Measurements from ENCODE around the gene TOR3A. TPM values are rescaled to one million over a fixed set of nuclear protein-coding genes. Genes with fewer than 3 reads are reported as not detected.

TOR3A gene
- total and polyA plus RNA-seq, 4 donors: 14.4 to 44.8 (median 32.0) TPM

DNA sequence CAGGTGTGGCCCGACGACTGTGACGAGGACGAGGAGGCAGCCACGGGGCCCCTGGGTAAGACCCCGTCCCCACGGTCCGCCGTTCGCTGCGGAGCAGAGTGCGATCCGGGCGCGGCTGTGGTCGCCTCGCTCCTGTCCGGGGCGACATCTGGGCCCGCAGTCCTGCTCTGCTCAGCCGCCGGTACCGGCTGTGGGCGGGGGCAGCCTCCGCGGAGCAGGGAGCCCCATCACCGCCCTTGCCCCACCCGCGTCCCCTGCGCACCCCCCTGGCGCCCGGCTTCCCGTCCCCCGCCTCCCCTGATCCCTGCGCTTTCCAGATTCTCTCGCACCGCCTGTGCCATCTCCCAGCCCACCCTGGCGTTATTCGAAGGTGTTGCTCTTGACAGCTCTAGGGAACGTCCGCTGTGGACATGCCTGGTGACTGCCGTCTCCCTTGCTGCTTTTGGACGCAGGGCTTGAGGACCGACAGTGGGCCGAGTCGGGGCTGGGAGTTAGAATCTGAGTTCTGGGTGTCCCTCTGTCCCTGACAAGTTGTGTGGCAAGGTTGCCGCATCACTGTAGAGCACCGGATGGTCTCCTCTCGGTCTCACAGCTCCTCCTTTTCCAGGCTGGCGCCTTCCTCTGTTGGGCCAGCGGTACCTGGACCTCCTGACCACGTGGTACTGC lies 596 bp downstream of the TOR3A start:
- peaks cover 0 to 15% (median 4%) of the 10 kb centered on the region in 5 donors for H3K4me1 ChIP-seq (ENCODE audit: control insufficient read depth in 5 of 5, insufficient read depth in 5 of 5, low read length in 5 of 5)
- peak overlapping the region; percentile 62 to 84 for H3K9ac ChIP-seq (ENCODE audit: insufficient read depth in 1 of 2, low read length in 2 of 2)
- peak; percentile 15 for ATAC-seq (ENCODE audit: insufficient read depth, low FRiP score)
- H3K4me3 ChIP-seq: peak overlapping the region; percentile 90
- TF ChIP-seq, protein P1, sequence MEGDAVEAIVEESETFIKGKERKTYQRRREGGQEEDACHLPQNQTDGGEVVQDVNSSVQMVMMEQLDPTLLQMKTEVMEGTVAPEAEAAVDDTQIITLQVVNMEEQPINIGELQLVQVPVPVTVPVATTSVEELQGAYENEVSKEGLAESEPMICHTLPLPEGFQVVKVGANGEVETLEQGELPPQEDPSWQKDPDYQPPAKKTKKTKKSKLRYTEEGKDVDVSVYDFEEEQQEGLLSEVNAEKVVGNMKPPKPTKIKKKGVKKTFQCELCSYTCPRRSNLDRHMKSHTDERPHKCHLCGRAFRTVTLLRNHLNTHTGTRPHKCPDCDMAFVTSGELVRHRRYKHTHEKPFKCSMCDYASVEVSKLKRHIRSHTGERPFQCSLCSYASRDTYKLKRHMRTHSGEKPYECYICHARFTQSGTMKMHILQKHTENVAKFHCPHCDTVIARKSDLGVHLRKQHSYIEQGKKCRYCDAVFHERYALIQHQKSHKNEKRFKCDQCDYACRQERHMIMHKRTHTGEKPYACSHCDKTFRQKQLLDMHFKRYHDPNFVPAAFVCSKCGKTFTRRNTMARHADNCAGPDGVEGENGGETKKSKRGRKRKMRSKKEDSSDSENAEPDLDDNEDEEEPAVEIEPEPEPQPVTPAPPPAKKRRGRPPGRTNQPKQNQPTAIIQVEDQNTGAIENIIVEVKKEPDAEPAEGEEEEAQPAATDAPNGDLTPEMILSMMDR (IDR thresholded peaks at IDR 0.05; ENCODE audit: control extremely low read depth, extremely low read depth): no peak
- H3K27me3 ChIP-seq (ENCODE audit: control insufficient read depth in 3 of 3, insufficient read depth in 3 of 3, low read length in 2 of 3): no peaks in the 10 kb centered on the region
- peak overlapping the region; percentile 82 to 97 for H3K27ac ChIP-seq (ENCODE audit: low read depth in 1 of 2, low read length in 1 of 2)
- H3K36me3 ChIP-seq (ENCODE audit: control insufficient read depth in 4 of 4, insufficient read depth in 4 of 4, low read length in 4 of 4): peaks cover 0 to 11% (median 3%) of the 10 kb centered on the region in 4 donors
- 0% methylated on average over 48 to 52 of the region's 52 CpGs for WGBS, 2 donors
- DNase-seq: peak; percentile 40 to 68 (median 65)
- no peaks in the 10 kb centered on the region for H3K9me3 ChIP-seq (ENCODE audit: control insufficient read depth in 4 of 4, insufficient read depth in 3 of 4, low read length in 3 of 4)

DNA sequence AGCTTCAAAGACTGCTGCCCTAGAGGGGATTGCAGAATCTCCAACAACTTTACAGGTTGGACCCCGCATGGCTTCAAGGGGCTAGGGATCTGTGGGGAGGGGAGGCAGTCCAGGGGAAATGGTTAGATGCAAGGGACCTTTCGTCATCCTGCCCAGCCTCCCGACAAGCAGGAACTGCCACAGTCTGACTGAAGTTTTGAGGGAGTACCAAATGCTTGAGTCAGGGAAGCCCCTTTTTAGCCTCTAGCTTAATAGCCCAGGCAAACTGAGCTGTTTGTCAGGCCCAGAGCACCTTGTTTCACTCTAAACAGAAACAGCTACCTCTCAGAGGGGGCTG lies 1.1 kb downstream of the TOR3A start:
- peaks cover 0 to 15% (median 4%) of the 10 kb centered on the region in 5 donors for H3K4me1 ChIP-seq (ENCODE audit: control insufficient read depth in 5 of 5, insufficient read depth in 5 of 5, low read length in 5 of 5)
- ATAC-seq (ENCODE audit: insufficient read depth, low FRiP score): no peak
- TF ChIP-seq, protein P1 (IDR thresholded peaks at IDR 0.05; ENCODE audit: control extremely low read depth, extremely low read depth): no peak
- WGBS, 2 donors: 5% methylated on average over 3 of the region's 3 CpGs
- no peak for DNase-seq
- H3K36me3 ChIP-seq (ENCODE audit: control insufficient read depth in 4 of 4, insufficient read depth in 4 of 4, low read length in 4 of 4): peaks cover 0 to 11% (median 3%) of the 10 kb centered on the region in 4 donors
- peak overlapping the region in 1 of 2 donors; percentile 63 for H3K27ac ChIP-seq (ENCODE audit: low read depth in 1 of 2, low read length in 1 of 2)
- peak overlapping the region; percentile 62 to 84 for H3K9ac ChIP-seq (ENCODE audit: insufficient read depth in 1 of 2, low read length in 2 of 2)
- peak overlapping the region; percentile 90 for H3K4me3 ChIP-seq
- no peaks in the 10 kb centered on the region for H3K27me3 ChIP-seq (ENCODE audit: control insufficient read depth in 3 of 3, insufficient read depth in 3 of 3, low read length in 2 of 3)
- H3K9me3 ChIP-seq (ENCODE audit: control insufficient read depth in 4 of 4, insufficient read depth in 3 of 4, low read length in 3 of 4): no peaks in the 10 kb centered on the region

DNA sequence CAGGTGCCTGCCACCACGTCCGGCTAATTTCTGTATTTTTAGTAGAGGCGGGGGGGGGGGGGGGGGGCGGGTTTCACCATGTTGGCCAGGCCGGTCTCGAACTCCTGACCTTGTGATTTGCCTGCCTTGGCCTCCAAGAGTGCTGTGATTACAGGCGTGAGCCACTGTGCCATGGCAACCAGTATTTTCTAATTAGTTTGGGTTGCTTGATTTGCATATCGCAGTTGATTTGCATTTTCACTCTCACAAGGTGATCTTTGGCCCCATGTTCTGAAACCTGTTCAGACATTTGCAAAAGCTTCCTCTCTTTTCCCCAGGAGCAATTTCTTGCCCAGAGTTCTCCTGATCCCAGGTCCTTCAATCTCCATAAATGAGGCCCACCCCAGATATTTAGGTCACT lies 1.7 kb downstream of the TOR3A start:
- Histone ChIP-seq H3K9me3 (ENCODE audit: control insufficient read depth in 4 of 4, insufficient read depth in 3 of 4, low read length in 3 of 4) (no peaks in the 10 kb centered on the region), H3K4me3 (no peak overlapping the region), H3K27ac (ENCODE audit: low read depth in 1 of 2, low read length in 1 of 2) (no peak overlapping the region), H3K4me1 (ENCODE audit: control insufficient read depth in 5 of 5, insufficient read depth in 5 of 5, low read length in 5 of 5) (peaks cover 0 to 15% (median 4%) of the 10 kb centered on the region in 5 donors), H3K27me3 (ENCODE audit: control insufficient read depth in 3 of 3, insufficient read depth in 3 of 3, low read length in 2 of 3) (no peaks in the 10 kb centered on the region), H3K9ac (ENCODE audit: insufficient read depth in 1 of 2, low read length in 2 of 2) (no peak overlapping the region), H3K36me3 (ENCODE audit: control insufficient read depth in 4 of 4, insufficient read depth in 4 of 4, low read length in 4 of 4) (peaks cover 0 to 13% (median 3%) of the 10 kb centered on the region in 4 donors)
- no peak for ATAC-seq (ENCODE audit: insufficient read depth, low FRiP score)
- DNase-seq: no peak
- WGBS, 2 donors: 79 to 92% methylated on average over 7 to 8 of the region's 8 CpGs
- TF ChIP-seq, protein P1 (IDR thresholded peaks at IDR 0.05; ENCODE audit: control extremely low read depth, extremely low read depth): no peak

All from lung (tissue), 12 donors.